Right lobe of liver (tissue), 4 donors: Measurements from ENCODE around the gene ALG13.

ENCODE experiments used
- POLR2A ChIP-seq: fragments of 450-650 bp; IDR thresholded peaks from one replicate; pipeline ENCODE4 v1.6.1; 2017; ENCODE audit warnings: antibody characterized with exemption, mild to moderate bottlenecking
- TF ChIP-seq, protein P1 (sequence below), 4 donors: fragments of 200-600 bp in 3 of 4; fragments of 450-650 bp in 1 of 4; IDR thresholded peaks; one replicate each; pipeline versions ENCODE4 v1.5.1 to v1.8.0; 2016 to 2022; ENCODE audit warnings: antibody characterized with exemption in 4 of 4, mild to moderate bottlenecking in 2 of 4
- donor health status: DM: no; HTN: no; CAD: no.
- donor health status: DM: no; HTN: no; CAD: no.
- donor health status: DM: no; HTN: yes; CAD: no.

DNA sequence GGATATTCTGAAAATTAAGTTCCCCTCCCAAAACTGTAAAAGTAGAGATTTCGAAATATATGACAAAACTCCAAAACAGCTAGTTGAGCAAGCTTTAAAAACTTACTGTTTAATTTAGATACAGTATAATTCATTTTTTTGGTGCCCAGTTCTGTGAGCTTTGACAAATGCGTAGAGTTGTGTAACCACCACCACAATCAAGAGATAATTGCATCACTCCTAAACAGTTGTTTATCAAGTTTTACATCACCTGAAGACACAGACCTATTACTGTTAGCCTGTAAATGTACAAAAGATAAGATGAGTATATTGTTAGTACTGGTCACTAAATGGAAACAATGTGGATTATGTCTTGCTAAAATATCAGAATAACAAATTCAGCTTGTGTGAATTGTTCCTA, 62.3 kb downstream of the ALG13 start:
- TF ChIP-seq POLR2A = no peak
- TF ChIP-seq, protein P1, sequence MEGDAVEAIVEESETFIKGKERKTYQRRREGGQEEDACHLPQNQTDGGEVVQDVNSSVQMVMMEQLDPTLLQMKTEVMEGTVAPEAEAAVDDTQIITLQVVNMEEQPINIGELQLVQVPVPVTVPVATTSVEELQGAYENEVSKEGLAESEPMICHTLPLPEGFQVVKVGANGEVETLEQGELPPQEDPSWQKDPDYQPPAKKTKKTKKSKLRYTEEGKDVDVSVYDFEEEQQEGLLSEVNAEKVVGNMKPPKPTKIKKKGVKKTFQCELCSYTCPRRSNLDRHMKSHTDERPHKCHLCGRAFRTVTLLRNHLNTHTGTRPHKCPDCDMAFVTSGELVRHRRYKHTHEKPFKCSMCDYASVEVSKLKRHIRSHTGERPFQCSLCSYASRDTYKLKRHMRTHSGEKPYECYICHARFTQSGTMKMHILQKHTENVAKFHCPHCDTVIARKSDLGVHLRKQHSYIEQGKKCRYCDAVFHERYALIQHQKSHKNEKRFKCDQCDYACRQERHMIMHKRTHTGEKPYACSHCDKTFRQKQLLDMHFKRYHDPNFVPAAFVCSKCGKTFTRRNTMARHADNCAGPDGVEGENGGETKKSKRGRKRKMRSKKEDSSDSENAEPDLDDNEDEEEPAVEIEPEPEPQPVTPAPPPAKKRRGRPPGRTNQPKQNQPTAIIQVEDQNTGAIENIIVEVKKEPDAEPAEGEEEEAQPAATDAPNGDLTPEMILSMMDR (IDR thresholded peaks at IDR 0.05) = no peak
